Liver (tissue), 9 donors: ENCODE measurements around the gene PRICKLE1. TPM values are rescaled to one million over a fixed set of nuclear protein-coding genes. Genes with fewer than 3 reads are reported as not detected.

ENCODE experiments used
- DNase-seq: peaks from one replicate; pipeline ENCODE4 v3.0.0-alpha.2; 2017; ENCODE audit warnings: low spot score
- H3K27ac ChIP-seq, 2 donors: one replicate each; pipeline ENCODE4 v1.7.0; 2013; ENCODE audit warnings: inconsistent platforms in 2 of 2, low read length in 2 of 2, control low read depth in 1 of 2, low read depth in 1 of 2, mild to moderate bottlenecking in 1 of 2
- H3K27me3 ChIP-seq, 4 donors: one replicate each; pipeline versions ENCODE4 v1.6.1 to v1.7.0; 2013; ENCODE audit warnings: low read length in 3 of 4, inconsistent platforms in 1 of 4, mild to moderate bottlenecking in 1 of 4, moderate library complexity in 1 of 4; ENCODE audit not compliant: control insufficient read depth in 4 of 4, insufficient read depth in 4 of 4
- H3K36me3 ChIP-seq, 4 donors: one replicate each; pipeline versions ENCODE4 v1.6.1 to v1.7.0; 2013; ENCODE audit warnings: low read length in 3 of 4, mild to moderate bottlenecking in 3 of 4, low read depth in 1 of 4, moderate library complexity in 1 of 4; ENCODE audit not compliant: control insufficient read depth in 4 of 4, insufficient read depth in 3 of 4
- H3K4me1 ChIP-seq, 4 donors: one replicate each; pipeline versions ENCODE4 v1.6.1 to v1.7.0; 2013; ENCODE audit warnings: low read length in 3 of 4, mild to moderate bottlenecking in 3 of 4, moderate library complexity in 1 of 4; ENCODE audit not compliant: control insufficient read depth in 4 of 4, insufficient read depth in 4 of 4
- H3K4me3 ChIP-seq, 3 donors: one replicate each; pipeline versions ENCODE4 v1.6.1 to v1.7.0; 2013; ENCODE audit warnings: low read length in 3 of 3, control low read depth in 1 of 3, low read depth in 1 of 3, mild to moderate bottlenecking in 1 of 3
- H3K9ac ChIP-seq, 2 donors: one replicate each; pipeline ENCODE4 v1.7.0; 2013; ENCODE audit warnings: low read length in 2 of 2, mild to moderate bottlenecking in 2 of 2, moderate library complexity in 2 of 2, control low read depth in 1 of 2, low read depth in 1 of 2
- H3K9me3 ChIP-seq, 4 donors: one replicate each; pipeline versions ENCODE4 v1.6.1 to v1.7.0; 2013; ENCODE audit warnings: low read length in 3 of 4; ENCODE audit not compliant: control insufficient read depth in 4 of 4
- EGR1 ChIP-seq, 2 donors: IDR thresholded peaks; 2 replicates each; pipeline ENCODE4 v1.6.1; 2016 to 2018; ENCODE audit warnings: antibody characterized with exemption in 2 of 2, low read depth in 2 of 2
- FOXA1 ChIP-seq: IDR thresholded peaks from 2 replicates; pipeline ENCODE4 v1.6.1; 2016; ENCODE audit warnings: antibody characterized with exemption
- FOXA2 ChIP-seq: IDR thresholded peaks from 2 replicates; pipeline ENCODE4 v1.6.1; 2016; ENCODE audit warnings: antibody characterized with exemption
- GABPA ChIP-seq, 2 donors: IDR thresholded peaks in 1 of 2; conservative IDR thresholded peaks in 1 of 2; 2 replicates each; pipeline ENCODE4 v1.6.1; 2016; ENCODE audit warnings: antibody characterized with exemption in 2 of 2, mild to moderate bottlenecking in 1 of 2, moderate library complexity in 1 of 2
- HNF4A ChIP-seq, 2 donors: conservative IDR thresholded peaks; 2 replicates each; pipeline ENCODE4 v1.6.1; 2016; ENCODE audit warnings: antibody characterized with exemption in 2 of 2, mild to moderate bottlenecking in 2 of 2
- HNF4G ChIP-seq: IDR thresholded peaks from 2 replicates; pipeline ENCODE4 v1.6.1; 2016; ENCODE audit warnings: antibody characterized with exemption
- JUND ChIP-seq, 2 donors: IDR thresholded peaks; 2 replicates each; pipeline ENCODE4 v1.6.1; 2016; ENCODE audit warnings: antibody characterized with exemption in 2 of 2
- NR2F2 ChIP-seq: IDR thresholded peaks from 2 replicates; pipeline ENCODE4 v1.6.1; 2016; ENCODE audit warnings: antibody characterized with exemption
- RAD21 ChIP-seq, 2 donors: IDR thresholded peaks; 2 replicates each; pipeline ENCODE4 v1.6.1; 2016; ENCODE audit warnings: antibody characterized with exemption in 2 of 2, mild to moderate bottlenecking in 2 of 2
- REST ChIP-seq: IDR thresholded peaks from 2 replicates; pipeline ENCODE4 v1.6.1; 2016; ENCODE audit warnings: antibody characterized with exemption, mild to moderate bottlenecking
- RXRA ChIP-seq, 2 donors: IDR thresholded peaks; 2 replicates each; pipeline ENCODE4 v1.6.1; 2017 to 2018; ENCODE audit warnings: antibody characterized with exemption in 2 of 2, mild to moderate bottlenecking in 1 of 2
- SP1 ChIP-seq: IDR thresholded peaks from 2 replicates; pipeline ENCODE4 v1.6.1; 2018; ENCODE audit warnings: antibody characterized with exemption, mild to moderate bottlenecking
- TAF1 ChIP-seq: conservative IDR thresholded peaks from 2 replicates; pipeline ENCODE4 v1.6.1; 2016; ENCODE audit warnings: antibody characterized with exemption, mild to moderate bottlenecking
- YY1 ChIP-seq: IDR thresholded peaks from 2 replicates; pipeline ENCODE4 v1.6.1; 2016; ENCODE audit warnings: antibody characterized with exemption, mild to moderate bottlenecking
- WGBS: extraction: QIAGEN DNeasy Blood & Tissue Kit; methylation state at CpG from one replicate; pipeline ENCODE4 v1.1.7; 2013; 5-methylcytosine and 5-hydroxymethylcytosine counted together
- polyA plus RNA-seq, 2 donors: library from polyadenylated mRNA; stranded (reverse) in 1 of 2; unstranded in 1 of 2; fragments of 200-250 nt in 1 of 2; fragments of >200 nt in 1 of 2; fragmentation: Nextera tagmentation in 1 of 2; extraction: Ambion mirVana in 1 of 2; gene quantifications; one replicate each; pipeline versions ENCODE4 v1.2.1 to v1.2.3, GENCODE V29; 2013 to 2015
- total RNA-seq, 2 donors: library from RNA; depleted of rRNA; stranded (reverse); fragments of >200 nt; gene quantifications; one replicate each; pipeline ENCODE4 v1.2.3, GENCODE V29; 2014
- TF ChIP-seq, protein P1 (sequence below): fragments of 150-350 bp; IDR thresholded peaks from 2 replicates; pipeline ENCODE4 v1.5.1; 2017; ENCODE audit warnings: improper control_type of control experiment, low read depth, low read length; ENCODE audit not compliant: missing input control
- TF ChIP-seq, protein P2 (sequence below): IDR thresholded peaks from 2 replicates; pipeline ENCODE4 v1.6.1; 2016; ENCODE audit warnings: antibody characterized with exemption
- TF ChIP-seq, protein P3 (sequence below): IDR thresholded peaks from 2 replicates; pipeline ENCODE4 v1.6.1; 2016; ENCODE audit warnings: antibody characterized with exemption
- TF ChIP-seq, protein P4 (sequence below): IDR thresholded peaks from 2 replicates; pipeline ENCODE4 v1.6.1; 2016; ENCODE audit warnings: antibody characterized with exemption
- donor health status: healthy.
- donor health status: healthy.
- donor health status: healthy.
- donor health status: healthy.
- donor health status: healthy.

The PRICKLE1 gene
- total and polyA plus RNA-seq, 4 donors, result 0.59 to 5.7 (median 2.2) TPM

- Histone ChIP-seq H3K27me3 (peaks cover 0 to 2% (median under 1%) of the 10 kb centered on the region in 4 donors), H3K9ac (no peak overlapping the region), H3K9me3 (no peaks in the 10 kb centered on the region), H3K27ac (no peak overlapping the region), H3K4me3 (no peak overlapping the region), H3K4me1 (no peaks in the 10 kb centered on the region), H3K36me3 (no peaks in the 10 kb centered on the region)
- whole genome bisulfite sequencing, result 60% methylated on average over 2 of the region's 2 CpGs
- no peak for TF ChIP-seq SP1
- TF ChIP-seq NR2F2, result no peak
- TF ChIP-seq JUND (IDR thresholded peaks at IDR 0.05), result no peak
- no peak for TF ChIP-seq RAD21 (IDR thresholded peaks at IDR 0.05)
- TF ChIP-seq, protein P1, sequence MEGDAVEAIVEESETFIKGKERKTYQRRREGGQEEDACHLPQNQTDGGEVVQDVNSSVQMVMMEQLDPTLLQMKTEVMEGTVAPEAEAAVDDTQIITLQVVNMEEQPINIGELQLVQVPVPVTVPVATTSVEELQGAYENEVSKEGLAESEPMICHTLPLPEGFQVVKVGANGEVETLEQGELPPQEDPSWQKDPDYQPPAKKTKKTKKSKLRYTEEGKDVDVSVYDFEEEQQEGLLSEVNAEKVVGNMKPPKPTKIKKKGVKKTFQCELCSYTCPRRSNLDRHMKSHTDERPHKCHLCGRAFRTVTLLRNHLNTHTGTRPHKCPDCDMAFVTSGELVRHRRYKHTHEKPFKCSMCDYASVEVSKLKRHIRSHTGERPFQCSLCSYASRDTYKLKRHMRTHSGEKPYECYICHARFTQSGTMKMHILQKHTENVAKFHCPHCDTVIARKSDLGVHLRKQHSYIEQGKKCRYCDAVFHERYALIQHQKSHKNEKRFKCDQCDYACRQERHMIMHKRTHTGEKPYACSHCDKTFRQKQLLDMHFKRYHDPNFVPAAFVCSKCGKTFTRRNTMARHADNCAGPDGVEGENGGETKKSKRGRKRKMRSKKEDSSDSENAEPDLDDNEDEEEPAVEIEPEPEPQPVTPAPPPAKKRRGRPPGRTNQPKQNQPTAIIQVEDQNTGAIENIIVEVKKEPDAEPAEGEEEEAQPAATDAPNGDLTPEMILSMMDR, result no peak
- no peak for TF ChIP-seq HNF4G
- no peak for TF ChIP-seq GABPA (IDR thresholded peaks at IDR 0.05 in 1 of 2, conservative IDR thresholded peaks at IDR 0.05 in 1 of 2)
- TF ChIP-seq, protein P2, sequence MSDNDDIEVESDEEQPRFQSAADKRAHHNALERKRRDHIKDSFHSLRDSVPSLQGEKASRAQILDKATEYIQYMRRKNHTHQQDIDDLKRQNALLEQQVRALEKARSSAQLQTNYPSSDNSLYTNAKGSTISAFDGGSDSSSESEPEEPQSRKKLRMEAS, result no peak
- TF ChIP-seq REST, result no peak
- TF ChIP-seq EGR1 (IDR thresholded peaks at IDR 0.05; ENCODE audit: low read depth in 2 of 2), result no peak
- TF ChIP-seq, protein P3, sequence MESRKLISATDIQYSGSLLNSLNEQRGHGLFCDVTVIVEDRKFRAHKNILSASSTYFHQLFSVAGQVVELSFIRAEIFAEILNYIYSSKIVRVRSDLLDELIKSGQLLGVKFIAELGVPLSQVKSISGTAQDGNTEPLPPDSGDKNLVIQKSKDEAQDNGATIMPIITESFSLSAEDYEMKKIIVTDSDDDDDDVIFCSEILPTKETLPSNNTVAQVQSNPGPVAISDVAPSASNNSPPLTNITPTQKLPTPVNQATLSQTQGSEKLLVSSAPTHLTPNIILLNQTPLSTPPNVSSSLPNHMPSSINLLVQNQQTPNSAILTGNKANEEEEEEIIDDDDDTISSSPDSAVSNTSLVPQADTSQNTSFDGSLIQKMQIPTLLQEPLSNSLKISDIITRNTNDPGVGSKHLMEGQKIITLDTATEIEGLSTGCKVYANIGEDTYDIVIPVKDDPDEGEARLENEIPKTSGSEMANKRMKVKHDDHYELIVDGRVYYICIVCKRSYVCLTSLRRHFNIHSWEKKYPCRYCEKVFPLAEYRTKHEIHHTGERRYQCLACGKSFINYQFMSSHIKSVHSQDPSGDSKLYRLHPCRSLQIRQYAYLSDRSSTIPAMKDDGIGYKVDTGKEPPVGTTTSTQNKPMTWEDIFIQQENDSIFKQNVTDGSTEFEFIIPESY, result no peak
- TF ChIP-seq FOXA1, result no peak
- TF ChIP-seq YY1, result no peak
- TF ChIP-seq HNF4A (conservative IDR thresholded peaks at IDR 0.05), result no peak
- no peak for TF ChIP-seq TAF1
- TF ChIP-seq FOXA2, result no peak
- no peak for TF ChIP-seq RXRA (IDR thresholded peaks at IDR 0.05)
- TF ChIP-seq, protein P4, sequence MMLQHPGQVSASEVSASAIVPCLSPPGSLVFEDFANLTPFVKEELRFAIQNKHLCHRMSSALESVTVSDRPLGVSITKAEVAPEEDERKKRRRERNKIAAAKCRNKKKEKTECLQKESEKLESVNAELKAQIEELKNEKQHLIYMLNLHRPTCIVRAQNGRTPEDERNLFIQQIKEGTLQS, result no peak
- no peak for DNase-seq
These were observed 24.6 kb downstream of the PRICKLE1 start for GRCh38 chr12:42564996-42565395.
